WTC11 (cell line): ENCODE results near the gene AK5.

Experiments used
- CTCF ChIP-seq: fragments of 200-600 bp; IDR thresholded peaks from 2 replicates; pipeline ENCODE4 v1.8.0; 2022; ENCODE audit warnings: antibody characterized with exemption
- E2F1 ChIP-seq: sonication (generic); formaldehyde crosslinking; IDR thresholded peaks from 2 replicates; pipeline ENCODE4 v1.8.0; 2022; ENCODE audit warnings: mild to moderate bottlenecking, missing genetic modification reagents
- JUN ChIP-seq: sonication (generic); formaldehyde crosslinking; IDR thresholded peaks from 2 replicates; pipeline ENCODE4 v1.8.0; 2023; ENCODE audit warnings: mild to moderate bottlenecking, missing genetic modification reagents
- NR2C2 ChIP-seq: sonication (generic); formaldehyde crosslinking; IDR thresholded peaks from 2 replicates; pipeline ENCODE4 v1.8.0; 2022; ENCODE audit warnings: mild to moderate bottlenecking, missing genetic modification reagents
- NR3C1 ChIP-seq: sonication (generic); formaldehyde crosslinking; conservative IDR thresholded peaks from 2 replicates; pipeline ENCODE4 v1.8.1; 2023; ENCODE audit warnings: low read depth, mild to moderate bottlenecking, missing genetic modification reagents
- ZNF512 ChIP-seq: sonication (generic); formaldehyde crosslinking; IDR thresholded peaks from 2 replicates; pipeline ENCODE4 v1.8.1; 2022; ENCODE audit warnings: missing genetic modification reagents, borderline replicate concordance
- TF ChIP-seq, protein P1 (sequence below): sonication (generic); formaldehyde crosslinking; IDR thresholded peaks from 2 replicates; pipeline ENCODE4 v1.8.1; 2022; ENCODE audit warnings: mild to moderate bottlenecking, missing genetic modification reagents, moderate library complexity, borderline replicate concordance

- TF ChIP-seq ZNF512 (CRISPR knock-in tag) (no peak), JUN (CRISPR knock-in tag) (no peak), E2F1 (no peak), CTCF (no peak), NR2C2 (no peak), NR3C1 (CRISPR knock-in tag) (no peak)
- TF ChIP-seq, protein P1, sequence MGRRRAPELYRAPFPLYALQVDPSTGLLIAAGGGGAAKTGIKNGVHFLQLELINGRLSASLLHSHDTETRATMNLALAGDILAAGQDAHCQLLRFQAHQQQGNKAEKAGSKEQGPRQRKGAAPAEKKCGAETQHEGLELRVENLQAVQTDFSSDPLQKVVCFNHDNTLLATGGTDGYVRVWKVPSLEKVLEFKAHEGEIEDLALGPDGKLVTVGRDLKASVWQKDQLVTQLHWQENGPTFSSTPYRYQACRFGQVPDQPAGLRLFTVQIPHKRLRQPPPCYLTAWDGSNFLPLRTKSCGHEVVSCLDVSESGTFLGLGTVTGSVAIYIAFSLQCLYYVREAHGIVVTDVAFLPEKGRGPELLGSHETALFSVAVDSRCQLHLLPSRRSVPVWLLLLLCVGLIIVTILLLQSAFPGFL (CRISPR knock-in tag) = no peak
Observed at GRCh38 chr1:77597310-77597709, 315.5 kb downstream of the AK5 start.
